Testis (tissue), 2 donors: ENCODE measurements around the gene KRTAP5-1.

ENCODE experiments used
- POLR2A ChIP-seq: fragments of 450-650 bp; IDR thresholded peaks from one replicate; pipeline ENCODE4 v1.6.1; 2017; ENCODE audit warnings: antibody characterized with exemption, mild to moderate bottlenecking, moderate library complexity
- TF ChIP-seq, protein P1 (sequence below), 3 experiments: fragments of 450-650 bp in 2 of 3; fragments of 200-600 bp in 1 of 3; sonication (generic) in 1 of 3; IDR thresholded peaks; one replicate each; pipeline ENCODE4 v1.5.1; 2016 to 2019; ENCODE audit warnings: antibody characterized with exemption in 3 of 3, mild to moderate bottlenecking in 2 of 3, moderate library complexity in 1 of 3

DNA sequence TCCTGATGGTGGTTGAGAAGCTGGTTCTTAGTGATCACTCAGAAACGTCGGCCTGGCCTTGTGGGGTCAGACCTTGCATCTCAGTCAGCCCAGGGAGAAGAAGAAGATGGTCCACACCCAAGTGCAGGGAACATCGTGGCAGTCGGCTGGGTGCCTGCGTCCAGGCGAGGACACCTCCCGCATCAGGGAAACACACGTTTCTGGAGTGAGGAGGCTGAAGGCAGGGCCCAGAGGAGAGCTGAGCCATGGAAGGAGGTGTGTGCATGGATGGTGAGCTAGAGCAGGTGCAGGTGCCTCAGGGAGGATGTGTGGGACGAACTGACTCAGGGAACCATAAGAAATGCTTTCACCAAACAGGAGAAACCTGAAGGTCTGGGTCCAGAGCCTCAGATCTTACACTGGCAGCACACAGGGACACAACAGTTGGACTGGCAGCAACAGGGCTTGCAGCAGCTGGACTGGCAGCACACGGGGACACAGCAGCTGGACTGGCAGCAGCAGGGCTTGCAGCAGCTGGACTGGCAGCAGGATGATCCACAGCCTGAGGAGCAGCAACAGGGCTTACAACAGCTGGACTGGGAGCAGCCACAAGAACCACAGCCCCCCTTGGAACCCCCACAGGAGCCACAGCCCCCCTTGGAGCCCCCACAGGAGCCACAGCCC, 12.4 kb upstream of the KRTAP5-1 start:
- TF ChIP-seq, protein P1, sequence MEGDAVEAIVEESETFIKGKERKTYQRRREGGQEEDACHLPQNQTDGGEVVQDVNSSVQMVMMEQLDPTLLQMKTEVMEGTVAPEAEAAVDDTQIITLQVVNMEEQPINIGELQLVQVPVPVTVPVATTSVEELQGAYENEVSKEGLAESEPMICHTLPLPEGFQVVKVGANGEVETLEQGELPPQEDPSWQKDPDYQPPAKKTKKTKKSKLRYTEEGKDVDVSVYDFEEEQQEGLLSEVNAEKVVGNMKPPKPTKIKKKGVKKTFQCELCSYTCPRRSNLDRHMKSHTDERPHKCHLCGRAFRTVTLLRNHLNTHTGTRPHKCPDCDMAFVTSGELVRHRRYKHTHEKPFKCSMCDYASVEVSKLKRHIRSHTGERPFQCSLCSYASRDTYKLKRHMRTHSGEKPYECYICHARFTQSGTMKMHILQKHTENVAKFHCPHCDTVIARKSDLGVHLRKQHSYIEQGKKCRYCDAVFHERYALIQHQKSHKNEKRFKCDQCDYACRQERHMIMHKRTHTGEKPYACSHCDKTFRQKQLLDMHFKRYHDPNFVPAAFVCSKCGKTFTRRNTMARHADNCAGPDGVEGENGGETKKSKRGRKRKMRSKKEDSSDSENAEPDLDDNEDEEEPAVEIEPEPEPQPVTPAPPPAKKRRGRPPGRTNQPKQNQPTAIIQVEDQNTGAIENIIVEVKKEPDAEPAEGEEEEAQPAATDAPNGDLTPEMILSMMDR (IDR thresholded peaks at IDR 0.05) = no peak
- no peak for TF ChIP-seq POLR2A
